Right cardiac atrium (tissue), 5 donors: ENCODE results near the gene SPANXN5. TPM values are rescaled to one million over a fixed set of nuclear protein-coding genes. Genes with fewer than 3 reads are reported as not detected.
"Not testable (repeated sequence)": the region's sequence is repeated elsewhere in the genome, so short reads cannot be mapped to it uniquely, and the experiment has no call there.

Experiments
- ATAC-seq, 2 donors: fragments of 200-7000 bp; cut with Tn5 transposase; one replicate each; pipeline versions ENCODE4 v1.8.0 to v1.9.1; 2020; ENCODE audit warnings: moderate library complexity in 2 of 2, mild to moderate bottlenecking in 1 of 2
- DNase-seq, 3 donors: peaks; one replicate each; pipeline ENCODE4 v3.0.0-alpha.2; 2020
- H3K27ac ChIP-seq: one replicate; pipeline ENCODE4 v1.5.1; 2013; ENCODE audit warnings: mild to moderate bottlenecking, low read length, control low read depth, moderate library complexity
- H3K27me3 ChIP-seq: one replicate; pipeline ENCODE4 v1.6.1; 2013; ENCODE audit not compliant: control insufficient read depth, insufficient read depth
- H3K4me1 ChIP-seq: one replicate; pipeline ENCODE4 v1.6.1; 2013; ENCODE audit warnings: low read length; ENCODE audit not compliant: control insufficient read depth, insufficient read depth
- H3K4me3 ChIP-seq: one replicate; pipeline ENCODE4 v1.5.1; 2013; ENCODE audit warnings: low read length, control low read depth
- H3K9me3 ChIP-seq: one replicate; pipeline ENCODE4 v1.6.1; 2013; ENCODE audit warnings: low read length; ENCODE audit not compliant: control insufficient read depth
- WGBS: extraction: QIAGEN DNeasy Blood & Tissue Kit; methylation state at CpG from one replicate; pipeline ENCODE4 v1.1.7; 2013; 5-methylcytosine and 5-hydroxymethylcytosine counted together
- intact Hi-C, 4 donors: fragments of 100-400 bp; cut with DNase I; formaldehyde crosslinking; loops; one replicate each; pipeline versions ENCODE4 v1.11.0 to v1.14.0; 2022 to 2023
- long read RNA-seq, 4 donors: library from polyadenylated mRNA; unstranded; transcript quantifications; one replicate each; pipeline ENCODE4 v2.0.0, GENCODE V29; 2020 to 2021
- polyA plus RNA-seq: library from polyadenylated mRNA; stranded (reverse); fragments of 200-250 nt; gene quantifications from one replicate; pipeline ENCODE4 v1.2.3, GENCODE V29; 2013
- total RNA-seq, 4 donors: library from RNA; stranded (reverse); fragmentation: NEBNext Ultra II Directional; extraction: Animal tissue kit (Norgen Biotek cat#: 25700); gene quantifications; one replicate each; pipeline ENCODE4 v1.2.1, GENCODE V29; 2021
- donor health status: healthy with polysubstance abuse.
- donor health status: DM: no; HTN: yes; CAD: no.
- donor health status: DM: no; HTN: no; CAD: no.
- donor health status: DM: no; HTN: yes; CAD: no; lungs with severe emphysema.
- donor health status: DM: yes; HTN: yes; CAD: no.

SPANXN5 gene, protein sequence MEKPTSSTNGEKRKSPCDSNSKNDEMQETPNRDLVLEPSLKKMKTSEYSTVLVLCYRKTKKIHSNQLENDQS
- total RNA-seq (not detected), polyA plus RNA-seq (not detected)
- long read RNA-seq, donor 1, result 0 reads
- long read RNA-seq, donor 2, result 0 reads
- long read RNA-seq, donor 3, result 0 reads
- long read RNA-seq, donor 4, result 0 reads

DNA sequence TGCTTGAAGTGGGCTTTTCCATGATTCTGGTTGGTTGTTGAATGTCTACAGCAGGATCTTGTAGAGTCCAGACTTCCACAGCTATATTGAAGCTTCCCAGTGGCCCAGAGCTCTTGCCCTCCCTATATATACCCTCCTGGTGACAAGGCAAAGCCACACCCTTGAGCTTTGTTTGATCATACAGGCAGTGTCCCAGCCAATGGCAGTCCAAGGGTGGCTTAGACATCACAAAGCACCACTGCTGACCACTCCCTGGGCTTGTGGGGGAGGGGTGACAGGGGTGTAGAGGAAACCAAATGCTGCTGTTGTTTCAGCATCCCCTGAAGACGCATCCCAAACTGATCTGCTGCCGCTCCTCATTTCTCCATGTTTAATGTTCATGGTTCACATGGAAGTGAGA is at the start of gene SPANXN5:
Gene SPANXN5, minus strand, starts transcription at position 101 of the 400 bp plus-strand sequence. Its CDS starts 79 bp downstream, at position 22.
- H3K4me3 ChIP-seq, H3K27me3 ChIP-seq, ATAC-seq, H3K9me3 ChIP-seq, DNase-seq, intact Hi-C loops, H3K27ac ChIP-seq, H3K4me1 ChIP-seq: not testable (repeated sequence)
- 89% methylated on average over 2 of the region's 2 CpGs for WGBS

DNA sequence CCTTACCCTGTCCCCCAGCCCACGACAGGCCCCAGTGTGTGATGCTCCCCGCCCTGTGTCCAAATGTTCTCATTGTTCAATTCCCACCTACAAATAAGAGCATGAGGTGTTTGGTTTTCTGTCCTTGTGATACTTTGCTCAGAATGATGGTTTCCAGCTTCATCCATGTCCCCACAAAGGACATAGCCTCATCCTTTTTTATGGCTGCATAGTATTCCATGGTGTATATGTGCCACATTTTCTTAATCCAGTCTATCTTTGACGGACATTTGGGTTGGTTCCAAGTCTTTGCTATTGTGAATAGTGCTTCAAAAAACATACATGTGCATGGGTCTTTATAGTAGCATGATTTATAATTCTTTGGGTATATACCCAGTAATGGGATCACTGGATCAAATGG is 46.4 kb upstream of the SPANXN5 start:
- H3K4me3 ChIP-seq, H3K9me3 ChIP-seq, intact Hi-C loops, H3K4me1 ChIP-seq, ATAC-seq, H3K27me3 ChIP-seq, DNase-seq, H3K27ac ChIP-seq: not testable (repeated sequence)
- WGBS, result 80% methylated on average over 3 of the region's 3 CpGs

DNA sequence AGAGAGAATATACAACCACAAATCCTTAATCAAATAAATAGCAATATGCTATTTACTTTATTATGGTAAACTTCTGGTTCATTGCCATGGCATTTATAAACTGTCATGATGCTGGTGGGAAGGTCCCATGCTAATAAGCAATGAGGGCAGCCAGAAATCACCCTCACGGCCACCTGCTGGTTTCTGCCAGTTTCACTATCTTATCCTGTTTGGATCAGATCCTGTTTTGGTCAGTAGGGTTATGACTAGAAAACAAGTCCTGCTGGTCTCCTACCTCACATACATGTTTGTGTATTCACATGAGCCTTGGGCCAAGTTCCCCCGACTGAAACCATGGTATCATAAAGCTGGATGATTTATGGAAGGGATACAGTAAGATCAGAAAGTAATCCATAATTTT is 41.9 kb upstream of the SPANXN5 start:
- no peak for ATAC-seq
- Histone ChIP-seq H3K27ac (no peak overlapping the region), H3K27me3 (no peaks in the 10 kb centered on the region), H3K4me3 (no peak overlapping the region), H3K9me3 (no peaks in the 10 kb centered on the region), H3K4me1 (no peaks in the 10 kb centered on the region)
- intact Hi-C loops, result no loop called here
- DNase-seq, result no peak
- 58% methylated on average over 2 of the region's 2 CpGs for WGBS

DNA sequence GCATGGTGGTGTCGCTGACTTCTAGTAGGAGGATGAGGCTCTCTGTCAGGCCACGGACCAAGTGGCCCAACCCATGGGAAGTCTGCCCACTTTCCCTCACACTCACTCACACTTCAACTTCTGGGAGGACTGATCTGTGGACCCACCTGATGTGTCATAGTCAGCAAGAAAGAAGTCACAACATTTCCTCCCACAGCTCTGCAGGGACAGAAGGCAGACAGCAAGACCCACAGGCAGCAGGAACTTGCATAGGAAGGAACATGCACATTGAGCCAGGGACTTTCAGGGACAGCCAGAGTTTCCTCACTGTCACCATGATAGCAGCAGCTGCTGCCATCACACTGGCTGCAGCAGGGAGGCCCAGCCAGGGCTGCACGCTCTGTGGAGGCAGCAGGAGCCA is 33.3 kb upstream of the SPANXN5 start:
- H3K4me3 ChIP-seq, result no peak overlapping the region
- intact Hi-C loops, result no loop called here
- H3K9me3 ChIP-seq, result no peaks in the 10 kb centered on the region
- ATAC-seq (no peak), DNase-seq (no peak)
- H3K27ac ChIP-seq, result no peak overlapping the region
- H3K4me1 ChIP-seq, result no peaks in the 10 kb centered on the region
- no peaks in the 10 kb centered on the region for H3K27me3 ChIP-seq
- WGBS, result 63% methylated on average over 3 of the region's 3 CpGs

DNA sequence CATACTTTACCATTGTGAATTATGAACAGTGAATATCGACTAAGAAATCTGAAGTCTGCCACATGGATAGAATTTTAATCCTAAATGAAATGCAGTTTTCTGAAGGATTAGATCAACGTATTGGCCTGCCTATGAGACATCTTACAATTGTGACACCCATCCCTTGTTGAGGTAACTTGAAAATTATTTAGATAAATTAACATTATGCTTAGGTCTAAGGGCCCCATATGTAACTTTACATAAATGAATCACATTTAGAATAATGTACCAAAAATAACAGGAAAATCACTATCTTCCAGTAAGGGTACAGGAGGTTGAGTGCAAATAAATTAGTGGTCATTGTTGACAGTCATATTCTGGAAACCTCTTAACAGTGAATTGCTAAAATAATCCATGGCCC is 27.4 kb upstream of the SPANXN5 start:
- no peak for ATAC-seq

DNA sequence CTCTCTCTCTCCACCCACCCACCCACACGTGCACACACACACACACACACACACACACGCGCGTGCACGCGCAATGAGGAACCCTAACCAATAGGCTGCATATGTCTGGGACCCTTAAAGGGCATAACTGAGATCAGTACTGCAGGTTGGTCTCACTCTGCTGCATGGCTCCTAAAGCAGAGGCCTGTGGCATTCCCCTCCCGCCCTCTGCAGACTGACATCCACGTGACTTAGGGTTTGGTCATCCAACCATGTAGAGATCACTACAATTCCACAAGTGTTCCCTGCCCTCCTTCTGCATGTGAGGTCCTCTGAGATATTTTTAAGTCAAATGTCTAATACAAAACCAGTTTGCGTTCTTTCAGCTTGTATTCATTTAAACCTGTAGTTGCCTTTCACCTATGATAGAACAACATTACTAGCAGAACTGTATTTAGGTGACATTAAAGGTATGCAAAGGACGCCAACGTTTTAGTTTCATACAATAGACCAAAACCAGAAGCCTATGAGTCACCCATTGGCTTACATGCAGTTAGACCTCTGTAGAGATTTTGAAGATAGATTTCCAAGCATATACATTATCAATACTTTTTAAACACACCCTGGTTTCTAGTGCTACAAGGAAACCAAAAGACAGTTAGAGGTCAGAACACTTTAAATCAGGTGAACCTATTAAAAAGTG is 24.0 kb upstream of the SPANXN5 start:
- Histone ChIP-seq H3K4me1 (no peaks in the 10 kb centered on the region), H3K27ac (no peak overlapping the region), H3K4me3 (no peak overlapping the region), H3K27me3 (no peaks in the 10 kb centered on the region), H3K9me3 (no peaks in the 10 kb centered on the region)
- 84% methylated on average over 11 of the region's 11 CpGs for WGBS
- DNase-seq (no peak), ATAC-seq (no peak)
- intact Hi-C loops, result no loop called here

More for the DNA sequence above, 27.4 kb upstream of the SPANXN5 start:
- intact Hi-C loops, result no loop called here
- Histone ChIP-seq H3K4me1 (no peaks in the 10 kb centered on the region), H3K27ac (no peak overlapping the region), H3K27me3 (no peaks in the 10 kb centered on the region), H3K4me3 (no peak overlapping the region), H3K9me3 (no peaks in the 10 kb centered on the region)
- WGBS, result 59% methylated on average over 2 of the region's 2 CpGs
- no peak for DNase-seq

DNA sequence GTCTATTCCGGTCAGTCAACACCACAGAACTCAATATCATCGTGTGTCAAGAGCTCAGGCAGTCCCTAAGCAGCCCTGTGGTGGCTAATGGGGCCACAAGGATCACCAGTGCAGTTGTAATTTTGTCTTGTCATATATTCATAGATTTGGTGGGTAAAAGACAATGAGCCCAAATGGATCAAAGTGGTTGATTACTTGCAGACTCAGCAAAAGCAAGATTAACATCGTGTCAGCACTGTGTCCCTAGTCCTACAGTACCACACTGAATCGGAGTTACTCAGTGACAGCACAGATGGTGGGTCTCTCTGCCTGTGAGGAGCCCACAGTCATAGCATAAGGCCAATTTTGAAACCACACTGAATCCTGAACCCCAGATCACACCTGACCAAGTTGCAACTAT is 22.6 kb upstream of the SPANXN5 start:
- intact Hi-C loops, result no loop called here
- Histone ChIP-seq H3K4me1 (no peaks in the 10 kb centered on the region), H3K9me3 (no peaks in the 10 kb centered on the region), H3K27me3 (no peaks in the 10 kb centered on the region), H3K4me3 (no peak overlapping the region), H3K27ac (no peak overlapping the region)
- ATAC-seq, result no peak
- WGBS, result 73% methylated on average over 4 of the region's 4 CpGs
- no peak for DNase-seq

DNA sequence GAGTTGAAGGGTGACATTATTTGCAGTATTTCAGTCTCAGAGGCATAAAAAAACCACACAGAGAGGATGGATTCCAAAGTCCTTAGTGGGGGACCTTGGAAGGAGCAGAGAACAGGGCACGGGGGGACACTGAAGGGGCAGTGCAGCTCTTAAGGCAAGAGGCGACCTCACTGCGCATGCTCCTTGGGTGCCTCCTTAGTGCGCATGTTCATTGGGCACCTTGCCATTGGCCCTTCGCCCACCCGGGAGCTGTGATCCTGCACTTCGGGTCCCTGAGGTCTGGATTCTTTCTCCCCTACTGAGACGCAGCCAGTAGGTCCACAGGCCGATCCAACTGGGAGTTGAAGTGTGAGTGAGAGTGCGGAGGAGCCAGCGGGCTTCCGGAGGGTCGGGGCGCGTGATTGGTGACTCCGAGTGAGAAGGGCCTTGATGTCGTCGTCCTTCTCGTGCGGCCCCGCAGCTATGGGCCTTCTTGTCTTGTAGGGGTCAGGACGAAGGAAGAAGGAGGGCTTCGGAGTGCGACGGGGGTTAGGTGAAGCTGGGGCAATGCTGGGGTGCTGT is 13.9 kb upstream of the SPANXN5 start, which contains the start of gene XAGE5:
Gene XAGE5, plus strand, starts transcription at position 223 of the 561 bp plus-strand sequence. CDS start 1,280 bp downstream, outside the sequence.
- H3K27ac ChIP-seq, result no peak within 1 kb of the TSS
- H3K4me3 ChIP-seq, result no peak within 1 kb of the TSS
- H3K4me1 ChIP-seq, result no peaks in the 10 kb centered on the region
- intact Hi-C loops, result no loop called here
- DNase-seq (no peak), ATAC-seq (no peak)
- no peaks in the 10 kb centered on the region for H3K27me3 ChIP-seq
- no peaks in the 10 kb centered on the region for H3K9me3 ChIP-seq
- 90% methylated on average over 25 of the region's 25 CpGs for WGBS

DNA sequence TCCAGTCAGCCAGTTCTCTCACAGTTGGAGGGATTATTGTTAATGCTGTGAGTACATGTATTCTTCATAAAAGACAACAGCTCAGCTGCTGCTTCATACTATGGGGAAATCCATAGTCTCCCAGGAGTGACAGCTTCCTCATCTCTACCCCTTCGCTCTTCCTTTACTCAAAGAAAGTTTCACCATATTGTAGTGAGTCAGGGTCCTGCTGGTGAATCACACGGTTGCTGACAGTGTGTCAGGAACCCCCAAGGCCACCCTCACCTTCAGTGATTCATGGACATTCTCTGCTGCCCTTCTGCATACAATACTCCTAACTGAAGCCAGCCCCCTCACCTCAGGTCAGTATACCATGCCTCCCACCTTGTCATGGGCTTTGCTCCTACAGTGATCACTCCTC is 7.6 kb upstream of the SPANXN5 start:
- H3K27me3 ChIP-seq, H3K4me1 ChIP-seq, H3K9me3 ChIP-seq, DNase-seq, H3K27ac ChIP-seq, H3K4me3 ChIP-seq, ATAC-seq, intact Hi-C loops: not testable (repeated sequence)
- 79% methylated on average over 2 of the region's 2 CpGs for WGBS

DNA sequence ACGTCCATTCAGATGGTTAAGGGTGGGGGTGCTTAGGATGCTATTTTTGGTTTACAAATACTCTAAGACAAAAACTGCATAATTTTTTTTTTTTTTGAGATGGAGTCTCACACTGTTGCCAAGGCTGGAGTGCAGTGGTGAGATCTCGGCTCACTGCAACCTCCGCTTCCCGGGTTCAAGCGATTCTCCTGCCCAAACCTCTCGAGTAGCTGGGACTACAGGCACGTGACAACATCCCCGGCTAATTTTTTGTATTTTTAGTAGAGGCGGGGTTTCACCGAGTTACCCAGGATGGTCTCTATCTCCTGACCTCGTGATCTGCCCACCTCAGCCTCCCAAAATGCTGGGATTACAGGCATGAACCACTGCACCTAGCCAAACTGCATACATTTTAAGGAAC is 23.7 kb downstream of the SPANXN5 start:
- H3K4me1 ChIP-seq, H3K27ac ChIP-seq, intact Hi-C loops, DNase-seq, H3K27me3 ChIP-seq, H3K4me3 ChIP-seq, ATAC-seq, H3K9me3 ChIP-seq: not testable (repeated sequence)
- 81% methylated on average over 8 of the region's 11 CpGs for WGBS

DNA sequence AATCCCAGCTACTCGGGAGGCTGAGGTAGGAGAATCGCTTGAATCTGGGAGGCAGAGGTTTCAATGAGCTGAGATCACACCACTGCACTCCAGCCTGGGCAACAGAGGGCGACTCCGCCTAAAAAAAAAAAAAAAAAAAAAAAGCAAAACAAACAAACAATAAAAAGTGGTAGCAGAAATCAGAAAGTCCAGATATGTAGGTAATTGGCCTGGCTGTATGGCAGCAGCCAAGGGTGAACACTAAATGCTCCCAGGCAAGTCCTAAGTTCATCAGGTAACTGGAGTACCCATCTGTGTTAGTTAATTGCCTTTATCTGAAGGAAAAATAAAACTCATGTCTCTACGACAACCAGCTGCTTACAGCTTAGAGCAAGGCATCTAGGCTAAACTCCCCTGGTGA is 31.2 kb downstream of the SPANXN5 start:
- H3K9me3 ChIP-seq, intact Hi-C loops, DNase-seq, H3K27ac ChIP-seq, H3K4me1 ChIP-seq, H3K4me3 ChIP-seq, ATAC-seq, H3K27me3 ChIP-seq: not testable (repeated sequence)
- no CpG with 5 or more reads among the region's 5 CpGs for WGBS
